ENCODE results near the gene RETREG3. TPM values are rescaled to one million over a fixed set of nuclear protein-coding genes. Genes with fewer than 3 reads are reported as not detected.

Gene RETREG3
- total and polyA plus RNA-seq, 2 of the 13 experiments (the other 11 are each of a cell fraction or from before 2014, with no cell fraction given) = 47.0 to 55.8 TPM

DNA sequence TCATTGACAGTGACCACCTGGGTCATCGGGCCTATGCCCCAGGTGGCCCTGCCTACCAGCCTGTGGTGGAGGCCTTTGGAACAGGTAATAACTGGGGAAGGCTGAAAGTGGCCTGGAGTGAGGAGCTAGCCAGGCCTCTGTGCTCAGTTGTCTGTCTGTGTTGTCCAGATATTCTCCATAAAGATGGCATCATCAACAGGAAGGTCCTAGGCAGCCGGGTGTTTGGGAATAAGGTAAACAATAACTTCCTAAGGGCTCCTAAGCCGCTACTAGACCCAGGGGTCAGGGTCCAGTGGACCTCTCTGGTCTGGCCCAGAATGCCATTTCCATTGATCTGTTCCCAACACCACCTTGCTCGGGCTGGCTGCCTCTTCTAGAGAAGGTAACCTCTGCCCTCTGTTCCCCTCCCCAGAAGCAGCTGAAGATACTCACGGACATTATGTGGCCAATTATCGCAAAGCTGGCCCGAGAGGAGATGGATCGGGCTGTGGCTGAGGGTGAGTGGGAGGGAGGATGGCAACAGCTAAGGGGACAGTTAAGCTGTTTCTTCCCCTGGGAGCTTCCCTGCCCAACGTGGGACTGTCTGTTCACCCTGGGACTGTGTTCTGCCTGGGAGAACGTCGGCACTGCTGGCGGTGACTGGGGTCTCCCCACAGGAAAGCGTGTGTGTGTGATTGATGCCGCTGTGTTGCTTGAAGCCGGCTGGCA, 44.2 kb downstream of the RETREG3 start (continued):
- TF ChIP-seq MAF1 (CRISPR knock-in tag; IDR thresholded peaks at IDR 0.05; ENCODE audit: borderline replicate concordance) (no peak), ZMYM2 (CRISPR knock-in tag; IDR thresholded peaks at IDR 0.05) (peak; percentile 64; the same call in 1 of the 2 replicates), ZSCAN9 (CRISPR knock-in tag; IDR thresholded peaks at IDR 0.05; ENCODE audit: borderline replicate concordance) (0 out of 2 replicates have a peak, but pooled peaks have one; percentile 40), NR2C2 (CRISPR knock-in tag; IDR thresholded peaks at IDR 0.05; ENCODE audit: borderline replicate concordance) (peak; percentile 87), NFE2L1 (CRISPR knock-in tag; IDR thresholded peaks at IDR 0.05; ENCODE audit: borderline replicate concordance) (peak; percentile 56; the same call in 1 of the 2 replicates), SAFB2 (CRISPR knock-in tag; IDR thresholded peaks at IDR 0.05; ENCODE audit: borderline replicate concordance, low read depth) (no peak), STAG1 (CRISPR knock-in tag; IDR thresholded peaks at IDR 0.05) (no peak), MYNN (CRISPR knock-in tag; IDR thresholded peaks at IDR 0.05; ENCODE audit: low read depth) (no peak; the same call in 1 of the 2 replicates), FOXP1 (IDR thresholded peaks at IDR 0.05) (0 out of 2 replicates have a peak, but pooled peaks have one; percentile 30), FOXP1 (CRISPR knock-in tag; IDR thresholded peaks at IDR 0.05) (peak; percentile 78), ZNF121 (CRISPR knock-in tag; IDR thresholded peaks at IDR 0.05) (peak; percentile 98), ZNF138 (CRISPR knock-in tag; IDR thresholded peaks at IDR 0.05; ENCODE audit: low read depth) (no peak), CEBPB (IDR thresholded peaks at IDR 0.05; ENCODE audit: borderline replicate concordance, low read depth, low read length) (peak; percentile 17; the same call in 1 of the 2 replicates), RXRA (CRISPR knock-in tag; IDR thresholded peaks at IDR 0.05) (peak; percentile 74), KDM2A (CRISPR knock-in tag; IDR thresholded peaks at IDR 0.05; ENCODE audit: borderline replicate concordance, low read depth) (peak; percentile 55; the same call in 1 of the 2 replicates), ZFAT (CRISPR knock-in tag; conservative IDR thresholded peaks at IDR 0.05) (no peak), ZNF180 (CRISPR knock-in tag; IDR thresholded peaks at IDR 0.05; ENCODE audit: borderline replicate concordance, low read depth) (no peak), TEAD3 (CRISPR knock-in tag; optimal IDR thresholded peaks at IDR 0.05; ENCODE audit: borderline replicate concordance) (peak; percentile 65), DNMT1 (CRISPR knock-in tag; IDR thresholded peaks at IDR 0.05) (no peak), TEAD2 (CRISPR knock-in tag; IDR thresholded peaks at IDR 0.05) (0 out of 2 replicates have a peak, but pooled peaks have one; percentile 17)
- TF ChIP-seq, protein P1, sequence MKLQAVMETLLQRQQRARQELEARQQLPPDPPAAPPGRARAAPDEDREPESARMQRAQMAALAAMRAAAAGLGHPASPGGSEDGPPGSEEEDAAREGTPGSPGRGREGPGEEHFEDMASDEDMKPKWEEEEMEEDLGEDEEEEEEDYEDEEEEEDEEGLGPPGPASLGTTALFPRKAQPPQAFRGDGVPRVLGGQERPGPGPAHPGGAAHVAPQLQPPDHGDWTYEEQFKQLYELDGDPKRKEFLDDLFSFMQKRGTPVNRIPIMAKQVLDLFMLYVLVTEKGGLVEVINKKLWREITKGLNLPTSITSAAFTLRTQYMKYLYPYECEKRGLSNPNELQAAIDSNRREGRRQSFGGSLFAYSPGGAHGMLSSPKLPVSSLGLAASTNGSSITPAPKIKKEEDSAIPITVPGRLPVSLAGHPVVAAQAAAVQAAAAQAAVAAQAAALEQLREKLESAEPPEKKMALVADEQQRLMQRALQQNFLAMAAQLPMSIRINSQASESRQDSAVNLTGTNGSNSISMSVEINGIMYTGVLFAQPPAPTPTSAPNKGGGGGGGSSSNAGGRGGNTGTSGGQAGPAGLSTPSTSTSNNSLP (IDR thresholded peaks at IDR 0.05; ENCODE audit: low read depth, low read length) = peak; percentile 39; the same call in 1 of the 2 replicates
- TF ChIP-seq, protein P2, sequence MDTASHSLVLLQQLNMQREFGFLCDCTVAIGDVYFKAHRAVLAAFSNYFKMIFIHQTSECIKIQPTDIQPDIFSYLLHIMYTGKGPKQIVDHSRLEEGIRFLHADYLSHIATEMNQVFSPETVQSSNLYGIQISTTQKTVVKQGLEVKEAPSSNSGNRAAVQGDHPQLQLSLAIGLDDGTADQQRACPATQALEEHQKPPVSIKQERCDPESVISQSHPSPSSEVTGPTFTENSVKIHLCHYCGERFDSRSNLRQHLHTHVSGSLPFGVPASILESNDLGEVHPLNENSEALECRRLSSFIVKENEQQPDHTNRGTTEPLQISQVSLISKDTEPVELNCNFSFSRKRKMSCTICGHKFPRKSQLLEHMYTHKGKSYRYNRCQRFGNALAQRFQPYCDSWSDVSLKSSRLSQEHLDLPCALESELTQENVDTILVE (CRISPR knock-in tag; IDR thresholded peaks at IDR 0.05) = peak; percentile 73; the same call in 1 of the 2 replicates
- TF ChIP-seq, protein P3, sequence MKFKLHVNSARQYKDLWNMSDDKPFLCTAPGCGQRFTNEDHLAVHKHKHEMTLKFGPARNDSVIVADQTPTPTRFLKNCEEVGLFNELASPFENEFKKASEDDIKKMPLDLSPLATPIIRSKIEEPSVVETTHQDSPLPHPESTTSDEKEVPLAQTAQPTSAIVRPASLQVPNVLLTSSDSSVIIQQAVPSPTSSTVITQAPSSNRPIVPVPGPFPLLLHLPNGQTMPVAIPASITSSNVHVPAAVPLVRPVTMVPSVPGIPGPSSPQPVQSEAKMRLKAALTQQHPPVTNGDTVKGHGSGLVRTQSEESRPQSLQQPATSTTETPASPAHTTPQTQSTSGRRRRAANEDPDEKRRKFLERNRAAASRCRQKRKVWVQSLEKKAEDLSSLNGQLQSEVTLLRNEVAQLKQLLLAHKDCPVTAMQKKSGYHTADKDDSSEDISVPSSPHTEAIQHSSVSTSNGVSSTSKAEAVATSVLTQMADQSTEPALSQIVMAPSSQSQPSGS (CRISPR knock-in tag; IDR thresholded peaks at IDR 0.05) = peak; percentile 37; the same call in 1 of the 2 replicates
- TF ChIP-seq, protein P4, sequence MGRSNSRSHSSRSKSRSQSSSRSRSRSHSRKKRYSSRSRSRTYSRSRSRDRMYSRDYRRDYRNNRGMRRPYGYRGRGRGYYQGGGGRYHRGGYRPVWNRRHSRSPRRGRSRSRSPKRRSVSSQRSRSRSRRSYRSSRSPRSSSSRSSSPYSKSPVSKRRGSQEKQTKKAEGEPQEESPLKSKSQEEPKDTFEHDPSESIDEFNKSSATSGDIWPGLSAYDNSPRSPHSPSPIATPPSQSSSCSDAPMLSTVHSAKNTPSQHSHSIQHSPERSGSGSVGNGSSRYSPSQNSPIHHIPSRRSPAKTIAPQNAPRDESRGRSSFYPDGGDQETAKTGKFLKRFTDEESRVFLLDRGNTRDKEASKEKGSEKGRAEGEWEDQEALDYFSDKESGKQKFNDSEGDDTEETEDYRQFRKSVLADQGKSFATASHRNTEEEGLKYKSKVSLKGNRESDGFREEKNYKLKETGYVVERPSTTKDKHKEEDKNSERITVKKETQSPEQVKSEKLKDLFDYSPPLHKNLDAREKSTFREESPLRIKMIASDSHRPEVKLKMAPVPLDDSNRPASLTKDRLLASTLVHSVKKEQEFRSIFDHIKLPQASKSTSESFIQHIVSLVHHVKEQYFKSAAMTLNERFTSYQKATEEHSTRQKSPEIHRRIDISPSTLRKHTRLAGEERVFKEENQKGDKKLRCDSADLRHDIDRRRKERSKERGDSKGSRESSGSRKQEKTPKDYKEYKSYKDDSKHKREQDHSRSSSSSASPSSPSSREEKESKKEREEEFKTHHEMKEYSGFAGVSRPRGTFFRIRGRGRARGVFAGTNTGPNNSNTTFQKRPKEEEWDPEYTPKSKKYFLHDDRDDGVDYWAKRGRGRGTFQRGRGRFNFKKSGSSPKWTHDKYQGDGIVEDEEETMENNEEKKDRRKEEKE (IDR thresholded peaks at IDR 0.05) = no peak

Data from HepG2 (cell line).